SK-N-SH (cell line): Measurements from ENCODE around the gene PCNX4. TPM values are rescaled to one million over a fixed set of nuclear protein-coding genes. Genes with fewer than 3 reads are reported as not detected.

ENCODE experiments used
- CTCF ChIA-PET: fragments of 300-600, 350-600 bp; formaldehyde crosslinking; extraction: SDS; loops from one replicate; lab custom pipeline; 2021; lab: Yijun Ruan, JAX
- POLR2A ChIA-PET: fragments of 350-600 bp; sonication (Branson Sonifier 250); formaldehyde crosslinking; extraction: SDS; loops from one replicate; lab custom pipeline; 2020; ENCODE audit warnings: antibody characterized with exemption, inconsistent platforms; lab: Yijun Ruan, JAX
- DNase-seq: peaks from one replicate; pipeline ENCODE4 v3.0.0; 2012
- H2AFZ ChIP-seq: fragments of 200-600 bp; sonication (generic); 2 replicates; pipeline ENCODE4 v1.8.1; 2016; ENCODE audit warnings: antibody characterized with exemption, mild to moderate bottlenecking, low read depth
- H3F3A ChIP-seq: fragments of 200-600 bp; sonication (generic); replicated peaks from 2 replicates; pipeline ENCODE3; 2016; ENCODE audit warnings: antibody characterized with exemption, mild to moderate bottlenecking; ENCODE audit not compliant: insufficient read depth
- H3K27ac ChIP-seq, 2 experiments: fragments of 200-500 bp in 1 of 2; fragments of 200-600 bp in 1 of 2; sonication (Bioruptor generic) in 1 of 2; sonication (generic), shearing (Covaris generic) in 1 of 2; 2 replicates each; pipeline versions ENCODE4 v1.5.1 to v1.6.1; 2014 to 2016; ENCODE audit warnings: low read depth in 2 of 2, inconsistent platforms in 1 of 2, low read length in 1 of 2, mild to moderate bottlenecking in 1 of 2, mixed read lengths in 1 of 2
- H3K27me3 ChIP-seq: fragments of 200-600 bp; sonication (generic), shearing (Covaris generic); 2 replicates; pipeline ENCODE4 v1.6.1; 2016; ENCODE audit warnings: mixed run types; ENCODE audit not compliant: insufficient read depth
- H3K36me3 ChIP-seq, 2 experiments: fragments of 200-500 bp in 1 of 2; fragments of 200-600 bp in 1 of 2; sonication (Bioruptor generic) in 1 of 2; sonication (generic) in 1 of 2; replicated peaks in 1 of 2; 2 replicates each; pipeline versions ENCODE3 to v1.5.1; 2014 to 2016; ENCODE audit warnings: low read length in 1 of 2, mild to moderate bottlenecking in 1 of 2; ENCODE audit not compliant: insufficient read depth in 2 of 2, control insufficient read depth in 1 of 2
- H3K4me1 ChIP-seq, 2 experiments: fragments of 200-500 bp in 1 of 2; fragments of 200-600 bp in 1 of 2; sonication (Bioruptor generic) in 1 of 2; sonication (generic), shearing (Covaris generic) in 1 of 2; 2 replicates each; pipeline versions ENCODE4 v1.5.1 to v1.6.1; 2014 to 2016; ENCODE audit warnings: low read depth in 1 of 2, low read length in 1 of 2, mixed run types in 1 of 2; ENCODE audit not compliant: insufficient read depth in 2 of 2, control insufficient read depth in 1 of 2
- H3K4me2 ChIP-seq: fragments of 200-600 bp; sonication (generic), shearing (Covaris generic); 2 replicates; pipeline ENCODE4 v1.6.1; 2017; ENCODE audit warnings: mixed run types
- H3K4me3 ChIP-seq, 2 experiments: fragments of 200-500 bp in 1 of 2; fragments of 200-600 bp in 1 of 2; sonication (Bioruptor generic) in 1 of 2; sonication (generic), shearing (Covaris generic) in 1 of 2; 2 replicates each; pipeline versions ENCODE4 v1.5.1 to v1.8.1; 2014 to 2016; ENCODE audit warnings: low read depth in 2 of 2, inconsistent platforms in 1 of 2, low read length in 1 of 2, mild to moderate bottlenecking in 1 of 2, mixed read lengths in 1 of 2, moderate library complexity in 1 of 2
- H3K79me2 ChIP-seq: fragments of 200-600 bp; sonication (generic); 2 replicates; pipeline ENCODE4 v1.8.1; 2017; ENCODE audit warnings: mild to moderate bottlenecking; ENCODE audit not compliant: insufficient read depth
- H3K9ac ChIP-seq: fragments of 200-600 bp; sonication (generic); 2 replicates; pipeline ENCODE4 v1.6.1; 2017; ENCODE audit warnings: mixed run types
- H3K9me2 ChIP-seq: fragments of 200-600 bp; sonication (generic); 2 replicates; pipeline ENCODE4 v1.6.1; 2017; ENCODE audit warnings: mixed run types
- H3K9me3 ChIP-seq: fragments of 200-600 bp; sonication (generic); 2 replicates; pipeline ENCODE4 v1.6.1; 2017; ENCODE audit warnings: mixed run types, mild to moderate bottlenecking, moderate library complexity
- H4K20me1 ChIP-seq: fragments of 200-600 bp; sonication (generic); 2 replicates; pipeline ENCODE4 v1.6.1; 2017; ENCODE audit warnings: mild to moderate bottlenecking, mixed run types; ENCODE audit not compliant: insufficient read depth
- CHD2 ChIP-seq: fragments of 150-350 bp; IDR thresholded peaks from 2 replicates; pipeline ENCODE4 v1.6.1; 2018; ENCODE audit warnings: low read length; ENCODE audit not compliant: partially characterized antibody
- NFIC ChIP-seq: IDR thresholded peaks from 2 replicates; pipeline ENCODE4 v1.4.0; 2012; ENCODE audit warnings: borderline replicate concordance
- TAF1 ChIP-seq: IDR thresholded peaks from 2 replicates; pipeline ENCODE4 v1.6.1; 2012; ENCODE audit warnings: low read depth, mild to moderate bottlenecking, low read length, moderate library complexity, borderline replicate concordance
- WGBS: methylation state at CpG from one replicate; pipeline ENCODE4 v1.1.6; 2017; ENCODE audit warnings: low lambda C conversion rate; 5-methylcytosine and 5-hydroxymethylcytosine counted together
- polyA plus RNA-seq, 3 experiments: library from polyadenylated mRNA; depleted of rRNA; stranded (reverse); fragments of >200 nt; gene quantifications; 2 replicates each; pipeline ENCODE4 v1.2.3, GENCODE V29; 2012
- TF ChIP-seq, protein P1 (sequence below): IDR thresholded peaks from 2 replicates; pipeline ENCODE4 v1.6.1; 2012; ENCODE audit warnings: mild to moderate bottlenecking, low read depth, low read length, moderate library complexity
- TF ChIP-seq, protein P2 (sequence below): fragments of 150-350 bp; IDR thresholded peaks from 2 replicates; pipeline ENCODE4 v1.6.1; 2017; ENCODE audit warnings: antibody characterized with exemption, low read length, low read depth, borderline replicate concordance
- TF ChIP-seq, protein P3 (sequence below): IDR thresholded peaks from 2 replicates; pipeline ENCODE4 v1.4.0; 2012; ENCODE audit warnings: low read depth, borderline replicate concordance

Gene PCNX4
- polyA plus RNA-seq, 1 of the 3 experiments (the other 2 are of a cell fraction) = 21.1 TPM

DNA sequence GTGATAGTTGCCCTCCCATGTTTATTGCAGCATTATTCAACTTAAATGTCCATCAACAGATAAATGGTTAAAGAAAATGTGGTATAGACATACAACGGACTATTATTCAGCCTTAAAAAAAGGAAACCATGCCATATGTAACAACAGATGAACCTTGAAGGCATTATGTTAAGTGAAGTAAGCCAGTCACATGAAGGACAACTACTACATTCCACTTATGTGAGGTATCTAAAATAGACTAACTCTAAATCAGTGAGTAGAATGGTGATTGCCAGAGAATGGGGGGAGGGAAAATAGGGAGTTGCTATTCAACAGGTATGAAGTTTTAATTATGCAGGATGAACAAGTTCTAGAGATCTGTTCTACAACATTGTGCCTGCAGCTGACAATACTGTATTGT, 10.1 kb downstream of the PCNX4 start (continued):
- TF ChIP-seq, protein P1, sequence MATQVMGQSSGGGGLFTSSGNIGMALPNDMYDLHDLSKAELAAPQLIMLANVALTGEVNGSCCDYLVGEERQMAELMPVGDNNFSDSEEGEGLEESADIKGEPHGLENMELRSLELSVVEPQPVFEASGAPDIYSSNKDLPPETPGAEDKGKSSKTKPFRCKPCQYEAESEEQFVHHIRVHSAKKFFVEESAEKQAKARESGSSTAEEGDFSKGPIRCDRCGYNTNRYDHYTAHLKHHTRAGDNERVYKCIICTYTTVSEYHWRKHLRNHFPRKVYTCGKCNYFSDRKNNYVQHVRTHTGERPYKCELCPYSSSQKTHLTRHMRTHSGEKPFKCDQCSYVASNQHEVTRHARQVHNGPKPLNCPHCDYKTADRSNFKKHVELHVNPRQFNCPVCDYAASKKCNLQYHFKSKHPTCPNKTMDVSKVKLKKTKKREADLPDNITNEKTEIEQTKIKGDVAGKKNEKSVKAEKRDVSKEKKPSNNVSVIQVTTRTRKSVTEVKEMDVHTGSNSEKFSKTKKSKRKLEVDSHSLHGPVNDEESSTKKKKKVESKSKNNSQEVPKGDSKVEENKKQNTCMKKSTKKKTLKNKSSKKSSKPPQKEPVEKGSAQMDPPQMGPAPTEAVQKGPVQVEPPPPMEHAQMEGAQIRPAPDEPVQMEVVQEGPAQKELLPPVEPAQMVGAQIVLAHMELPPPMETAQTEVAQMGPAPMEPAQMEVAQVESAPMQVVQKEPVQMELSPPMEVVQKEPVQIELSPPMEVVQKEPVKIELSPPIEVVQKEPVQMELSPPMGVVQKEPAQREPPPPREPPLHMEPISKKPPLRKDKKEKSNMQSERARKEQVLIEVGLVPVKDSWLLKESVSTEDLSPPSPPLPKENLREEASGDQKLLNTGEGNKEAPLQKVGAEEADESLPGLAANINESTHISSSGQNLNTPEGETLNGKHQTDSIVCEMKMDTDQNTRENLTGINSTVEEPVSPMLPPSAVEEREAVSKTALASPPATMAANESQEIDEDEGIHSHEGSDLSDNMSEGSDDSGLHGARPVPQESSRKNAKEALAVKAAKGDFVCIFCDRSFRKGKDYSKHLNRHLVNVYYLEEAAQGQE = no peak
- TF ChIP-seq TAF1 (no peak), CHD2 (no peak)

DNA sequence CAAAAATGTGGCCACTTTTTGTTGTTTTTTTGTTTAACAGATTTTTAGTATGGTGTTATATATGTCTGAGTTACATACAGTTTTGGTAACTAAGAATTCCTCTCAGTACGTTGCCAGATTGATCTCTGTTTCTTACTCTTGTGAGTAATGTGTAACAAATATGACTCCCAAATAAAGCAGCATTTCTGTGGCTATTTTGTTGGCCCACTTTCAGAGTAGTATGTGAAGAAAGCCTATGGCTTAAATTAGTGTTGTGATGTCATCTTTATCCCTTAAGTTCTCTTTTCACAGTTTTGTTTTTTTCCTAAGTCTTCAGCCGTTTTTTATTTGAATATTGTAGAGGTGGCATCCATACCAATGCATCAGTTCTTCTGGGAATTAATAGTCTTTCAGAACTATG, 10.7 kb downstream of the PCNX4 start:
- WGBS = 57% methylated on average over 2 of the region's 2 CpGs
- Histone ChIP-seq H2AFZ (no peak overlapping the region), H3K4me3 (no peak overlapping the region)

DNA sequence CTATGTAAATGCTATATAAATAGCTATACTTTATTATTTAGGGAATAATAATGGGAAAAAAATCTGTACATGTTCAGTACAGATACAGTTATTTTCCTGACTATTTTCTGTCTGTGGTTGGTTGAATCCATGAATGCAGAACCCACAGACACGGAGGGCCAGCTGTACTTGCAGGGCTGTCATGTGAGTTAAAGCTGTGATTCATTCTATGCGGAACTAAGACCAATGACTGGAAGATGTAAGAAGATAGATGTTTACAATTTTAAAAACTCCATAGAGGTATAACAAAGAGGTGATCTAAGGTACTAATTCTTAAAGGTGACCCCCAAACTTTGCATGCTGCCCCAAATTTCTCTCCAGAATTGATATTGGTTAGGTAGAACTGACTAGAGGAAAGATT, 14.6 kb downstream of the PCNX4 start:
- Histone ChIP-seq H3K4me1 (peaks cover 2 to 16% of the 10 kb centered on the region in 2 experiments; a peak in 2 of 4 replicates), H3K9me3 (no peaks in the 10 kb centered on the region), H3K4me3 (no peak overlapping the region), H4K20me1 (peaks cover 27% of the 10 kb centered on the region; the same call in 1 of the 2 replicates), H3F3A (peaks cover 10% of the 10 kb centered on the region), H3K27me3 (no peaks in the 10 kb centered on the region), H3K9me2 (no peaks in the 10 kb centered on the region), H2AFZ (no peak overlapping the region), H3K27ac (no peak overlapping the region), H3K36me3 (peaks cover 19 to 25% of the 10 kb centered on the region in 2 experiments)
- no peak for DNase-seq
- WGBS = 73% methylated on average over 2 of the region's 2 CpGs
- TF ChIP-seq, protein P1 = no peak
- TF ChIP-seq, protein P2, sequence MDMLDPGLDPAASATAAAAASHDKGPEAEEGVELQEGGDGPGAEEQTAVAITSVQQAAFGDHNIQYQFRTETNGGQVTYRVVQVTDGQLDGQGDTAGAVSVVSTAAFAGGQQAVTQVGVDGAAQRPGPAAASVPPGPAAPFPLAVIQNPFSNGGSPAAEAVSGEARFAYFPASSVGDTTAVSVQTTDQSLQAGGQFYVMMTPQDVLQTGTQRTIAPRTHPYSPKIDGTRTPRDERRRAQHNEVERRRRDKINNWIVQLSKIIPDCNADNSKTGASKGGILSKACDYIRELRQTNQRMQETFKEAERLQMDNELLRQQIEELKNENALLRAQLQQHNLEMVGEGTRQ = no peak
- TF ChIP-seq, all 33 proteins: peak for 0
- ChIA-PET POLR2A (no interaction called here), CTCF (no interaction called here)
- Histone ChIP-seq H3K4me2 (no peak overlapping the region), H3K9ac (no peak overlapping the region), H3K79me2 (peaks cover 94% of the 10 kb centered on the region)

More for the DNA sequence above, 10.7 kb downstream of the PCNX4 start:
- peaks cover 35% of the 10 kb centered on the region for H4K20me1 ChIP-seq
- peak overlapping the region in 1 of 2 experiments; percentile 53; a peak in 2 of 4 replicates for H3K27ac ChIP-seq
- peaks cover 97% of the 10 kb centered on the region for H3K79me2 ChIP-seq
- DNase-seq = no peak
- H3K9me3 ChIP-seq = no peaks in the 10 kb centered on the region
- ChIA-PET CTCF (no interaction called here), POLR2A (no interaction called here)
- peaks cover 2 to 12% of the 10 kb centered on the region in 2 experiments; a peak in 2 of 4 replicates for H3K4me1 ChIP-seq
- no peak overlapping the region for H3K9ac ChIP-seq
- no peaks in the 10 kb centered on the region for H3K9me2 ChIP-seq
- no peak for TF ChIP-seq NFIC
- TF ChIP-seq, protein P3, sequence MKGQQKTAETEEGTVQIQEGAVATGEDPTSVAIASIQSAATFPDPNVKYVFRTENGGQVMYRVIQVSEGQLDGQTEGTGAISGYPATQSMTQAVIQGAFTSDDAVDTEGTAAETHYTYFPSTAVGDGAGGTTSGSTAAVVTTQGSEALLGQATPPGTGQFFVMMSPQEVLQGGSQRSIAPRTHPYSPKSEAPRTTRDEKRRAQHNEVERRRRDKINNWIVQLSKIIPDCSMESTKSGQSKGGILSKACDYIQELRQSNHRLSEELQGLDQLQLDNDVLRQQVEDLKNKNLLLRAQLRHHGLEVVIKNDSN = no peak
- peaks cover 13% of the 10 kb centered on the region for H3F3A ChIP-seq
- peaks cover 8 to 22% of the 10 kb centered on the region in 2 experiments for H3K36me3 ChIP-seq
- no peaks in the 10 kb centered on the region for H3K27me3 ChIP-seq
- H3K4me2 ChIP-seq = no peak overlapping the region
